ENCODE data around the gene SPRR4. TPM values are rescaled to one million over a fixed set of nuclear protein-coding genes. Genes with fewer than 3 reads are reported as not detected.

Gene SPRR4
- polyA plus RNA-seq, 1 donor from 2014 or later: not detected

GRCh38 chr1:152940614-152941013, 29.8 kb upstream of the SPRR4 start:
- no peaks in the 10 kb centered on the region for H4K20me1 ChIP-seq (ENCODE audit: insufficient read depth)
- no peak overlapping the region for H3K27ac ChIP-seq (ENCODE audit: low read length)
- no peaks in the 10 kb centered on the region for H3K36me3 ChIP-seq (ENCODE audit: insufficient read depth, low read length)
- H2AFZ ChIP-seq (ENCODE audit: low read depth, low read length): no peak overlapping the region
- H3K9me2 ChIP-seq (ENCODE audit: insufficient read depth, low read length): no peaks in the 10 kb centered on the region
- H3K9me3 ChIP-seq (ENCODE audit: low read length): no peaks in the 10 kb centered on the region
- no peak overlapping the region for H3K4me2 ChIP-seq (ENCODE audit: low read length)
- TF ChIP-seq POLR2AphosphoS5 (IDR thresholded peaks at IDR 0.05): no peak
- TF ChIP-seq, protein P1, sequence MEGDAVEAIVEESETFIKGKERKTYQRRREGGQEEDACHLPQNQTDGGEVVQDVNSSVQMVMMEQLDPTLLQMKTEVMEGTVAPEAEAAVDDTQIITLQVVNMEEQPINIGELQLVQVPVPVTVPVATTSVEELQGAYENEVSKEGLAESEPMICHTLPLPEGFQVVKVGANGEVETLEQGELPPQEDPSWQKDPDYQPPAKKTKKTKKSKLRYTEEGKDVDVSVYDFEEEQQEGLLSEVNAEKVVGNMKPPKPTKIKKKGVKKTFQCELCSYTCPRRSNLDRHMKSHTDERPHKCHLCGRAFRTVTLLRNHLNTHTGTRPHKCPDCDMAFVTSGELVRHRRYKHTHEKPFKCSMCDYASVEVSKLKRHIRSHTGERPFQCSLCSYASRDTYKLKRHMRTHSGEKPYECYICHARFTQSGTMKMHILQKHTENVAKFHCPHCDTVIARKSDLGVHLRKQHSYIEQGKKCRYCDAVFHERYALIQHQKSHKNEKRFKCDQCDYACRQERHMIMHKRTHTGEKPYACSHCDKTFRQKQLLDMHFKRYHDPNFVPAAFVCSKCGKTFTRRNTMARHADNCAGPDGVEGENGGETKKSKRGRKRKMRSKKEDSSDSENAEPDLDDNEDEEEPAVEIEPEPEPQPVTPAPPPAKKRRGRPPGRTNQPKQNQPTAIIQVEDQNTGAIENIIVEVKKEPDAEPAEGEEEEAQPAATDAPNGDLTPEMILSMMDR (IDR thresholded peaks at IDR 0.05; ENCODE audit: poor library complexity, severe bottlenecking): no peak
- no peak for TF ChIP-seq TAF1 (IDR thresholded peaks at IDR 0.05; ENCODE audit: low read depth)
- TF ChIP-seq RAD21 (conservative IDR thresholded peaks at IDR 0.05): no peak
- TF ChIP-seq, protein P2, sequence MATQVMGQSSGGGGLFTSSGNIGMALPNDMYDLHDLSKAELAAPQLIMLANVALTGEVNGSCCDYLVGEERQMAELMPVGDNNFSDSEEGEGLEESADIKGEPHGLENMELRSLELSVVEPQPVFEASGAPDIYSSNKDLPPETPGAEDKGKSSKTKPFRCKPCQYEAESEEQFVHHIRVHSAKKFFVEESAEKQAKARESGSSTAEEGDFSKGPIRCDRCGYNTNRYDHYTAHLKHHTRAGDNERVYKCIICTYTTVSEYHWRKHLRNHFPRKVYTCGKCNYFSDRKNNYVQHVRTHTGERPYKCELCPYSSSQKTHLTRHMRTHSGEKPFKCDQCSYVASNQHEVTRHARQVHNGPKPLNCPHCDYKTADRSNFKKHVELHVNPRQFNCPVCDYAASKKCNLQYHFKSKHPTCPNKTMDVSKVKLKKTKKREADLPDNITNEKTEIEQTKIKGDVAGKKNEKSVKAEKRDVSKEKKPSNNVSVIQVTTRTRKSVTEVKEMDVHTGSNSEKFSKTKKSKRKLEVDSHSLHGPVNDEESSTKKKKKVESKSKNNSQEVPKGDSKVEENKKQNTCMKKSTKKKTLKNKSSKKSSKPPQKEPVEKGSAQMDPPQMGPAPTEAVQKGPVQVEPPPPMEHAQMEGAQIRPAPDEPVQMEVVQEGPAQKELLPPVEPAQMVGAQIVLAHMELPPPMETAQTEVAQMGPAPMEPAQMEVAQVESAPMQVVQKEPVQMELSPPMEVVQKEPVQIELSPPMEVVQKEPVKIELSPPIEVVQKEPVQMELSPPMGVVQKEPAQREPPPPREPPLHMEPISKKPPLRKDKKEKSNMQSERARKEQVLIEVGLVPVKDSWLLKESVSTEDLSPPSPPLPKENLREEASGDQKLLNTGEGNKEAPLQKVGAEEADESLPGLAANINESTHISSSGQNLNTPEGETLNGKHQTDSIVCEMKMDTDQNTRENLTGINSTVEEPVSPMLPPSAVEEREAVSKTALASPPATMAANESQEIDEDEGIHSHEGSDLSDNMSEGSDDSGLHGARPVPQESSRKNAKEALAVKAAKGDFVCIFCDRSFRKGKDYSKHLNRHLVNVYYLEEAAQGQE (IDR thresholded peaks at IDR 0.05; ENCODE audit: borderline replicate concordance): no peak
- TF ChIP-seq EP300 (conservative IDR thresholded peaks at IDR 0.05; ENCODE audit: poor library complexity, severe bottlenecking): no peak
- no peak for TF ChIP-seq SMC3 (conservative IDR thresholded peaks at IDR 0.05; ENCODE audit: poor library complexity)
- no peaks in the 10 kb centered on the region for H3K79me2 ChIP-seq (replicated peaks; ENCODE audit: insufficient read depth, low read length)
- no peaks in the 10 kb centered on the region for H3F3A ChIP-seq (ENCODE audit: insufficient read depth, low read length, poor library complexity, severe bottlenecking)
- no peaks in the 10 kb centered on the region for H3K27me3 ChIP-seq (ENCODE audit: insufficient read depth, low read depth, low read length)
- no peak overlapping the region for H3K9ac ChIP-seq (ENCODE audit: low read length)
- no peak overlapping the region for H3K4me3 ChIP-seq (ENCODE audit: low read length)

DNA sequence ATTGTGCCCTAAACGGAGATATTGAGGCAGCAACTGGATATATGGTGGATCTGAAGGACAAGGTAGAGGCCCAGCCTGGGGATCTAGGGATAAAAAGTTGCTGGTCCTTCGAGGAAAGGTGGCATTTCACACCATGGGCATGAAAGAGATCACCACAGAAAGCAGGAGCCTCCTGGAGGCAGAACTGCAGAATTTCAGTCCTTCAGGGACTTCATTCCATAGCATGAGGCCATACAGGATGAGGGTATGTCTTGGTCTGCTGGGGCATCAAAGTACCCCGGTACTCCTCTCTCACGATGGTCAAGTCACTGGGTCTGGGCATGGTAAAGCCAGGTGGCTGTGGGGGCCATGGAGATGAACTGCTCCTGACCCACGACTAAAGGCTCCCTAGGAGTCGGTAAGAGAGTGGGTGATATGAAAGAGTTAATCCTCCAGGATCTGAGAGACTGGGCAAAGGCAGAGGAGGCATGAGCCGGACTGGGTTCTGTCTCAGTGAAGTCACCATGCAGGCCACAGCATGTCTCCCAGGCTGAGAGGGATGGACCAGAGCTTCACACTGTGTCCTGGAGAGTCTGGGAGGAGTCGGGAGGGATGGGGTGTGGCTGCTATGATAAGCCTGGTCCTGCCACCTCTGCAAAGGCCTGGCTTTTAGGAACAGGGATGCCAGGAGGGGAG, 29.3 kb upstream of the SPRR4 start:
- H3K4me3 ChIP-seq (ENCODE audit: low read length): no peak overlapping the region
- H3K27me3 ChIP-seq (ENCODE audit: insufficient read depth, low read depth, low read length): no peaks in the 10 kb centered on the region
- no peaks in the 10 kb centered on the region for H3F3A ChIP-seq (ENCODE audit: insufficient read depth, low read length, poor library complexity, severe bottlenecking)
- H3K9ac ChIP-seq (ENCODE audit: low read length): no peak overlapping the region
- no peaks in the 10 kb centered on the region for H3K36me3 ChIP-seq (ENCODE audit: insufficient read depth, low read length)
- no peak overlapping the region for H3K27ac ChIP-seq (ENCODE audit: low read length)
- H2AFZ ChIP-seq (ENCODE audit: low read depth, low read length): no peak overlapping the region
- no peaks in the 10 kb centered on the region for H3K79me2 ChIP-seq (replicated peaks; ENCODE audit: insufficient read depth, low read length)
- H3K4me2 ChIP-seq (ENCODE audit: low read length): no peak overlapping the region
- H3K9me3 ChIP-seq (ENCODE audit: low read length): no peaks in the 10 kb centered on the region
- TF ChIP-seq, protein P2 (IDR thresholded peaks at IDR 0.05; ENCODE audit: borderline replicate concordance): no peak
- TF ChIP-seq EP300 (conservative IDR thresholded peaks at IDR 0.05; ENCODE audit: poor library complexity, severe bottlenecking) (no peak), SMC3 (conservative IDR thresholded peaks at IDR 0.05; ENCODE audit: poor library complexity) (no peak), EZH2 (IDR thresholded peaks at IDR 0.05; ENCODE audit: borderline replicate concordance, insufficient read depth, low read length, poor library complexity, severe bottlenecking) (no peak)
- TF ChIP-seq, protein P1 (IDR thresholded peaks at IDR 0.05; ENCODE audit: poor library complexity, severe bottlenecking): no peak
- no peaks in the 10 kb centered on the region for H3K9me2 ChIP-seq (ENCODE audit: insufficient read depth, low read length)
- no peaks in the 10 kb centered on the region for H4K20me1 ChIP-seq (ENCODE audit: insufficient read depth)
